Smooth muscle cell (in vitro differentiated cells): ENCODE results near the gene FBLIM1. TPM values are rescaled to one million over a fixed set of nuclear protein-coding genes. Genes with fewer than 3 reads are reported as not detected.

ENCODE experiments used
- DNase-seq: peaks from one replicate; lab custom pipeline; 2025; ENCODE audit not compliant: unreplicated experiment; lab: John Stamatoyannopoulos, UW
- H2AFZ ChIP-seq: fragments of 200-600 bp; sonication (generic); 2 replicates; pipeline ENCODE4 v1.6.0; 2016; ENCODE audit warnings: antibody characterized with exemption, low read depth, mild to moderate bottlenecking
- H3F3A ChIP-seq: fragments of 200-600 bp; sonication (generic); 2 replicates; pipeline ENCODE4 v1.6.0; 2017; ENCODE audit warnings: antibody characterized with exemption, low read depth
- H3K27ac ChIP-seq: fragments of 200-600 bp; sonication (generic); 2 replicates; pipeline ENCODE4 v1.5.1; 2016; ENCODE audit warnings: low read depth, mild to moderate bottlenecking
- H3K27me3 ChIP-seq: fragments of 200-600 bp; sonication (generic); 2 replicates; pipeline ENCODE4 v1.6.1; 2016; ENCODE audit warnings: low read depth, mild to moderate bottlenecking
- H3K36me3 ChIP-seq: fragments of 200-600 bp; sonication (generic); 2 replicates; pipeline ENCODE4 v1.5.1; 2016; ENCODE audit warnings: low read depth
- H3K4me1 ChIP-seq: fragments of 200-600 bp; sonication (generic); 2 replicates; pipeline ENCODE4 v1.5.1; 2016; ENCODE audit warnings: low read depth
- H3K4me2 ChIP-seq: fragments of 200-600 bp; sonication (generic); 2 replicates; pipeline ENCODE4 v1.6.0; 2016; ENCODE audit warnings: mild to moderate bottlenecking
- H3K4me3 ChIP-seq: fragments of 200-600 bp; sonication (generic); 2 replicates; pipeline ENCODE4 v1.5.1; 2016; ENCODE audit warnings: mild to moderate bottlenecking
- H3K79me2 ChIP-seq: fragments of 200-600 bp; sonication (generic); 2 replicates; pipeline ENCODE4 v1.6.0; 2016; ENCODE audit warnings: low read depth, mild to moderate bottlenecking
- H3K9ac ChIP-seq: fragments of 200-600 bp; sonication (generic); 2 replicates; pipeline ENCODE4 v1.6.0; 2016; ENCODE audit warnings: low read depth
- H3K9me3 ChIP-seq: fragments of 200-600 bp; sonication (generic); replicated peaks from 2 replicates; pipeline ENCODE4 v1.5.1; 2016; ENCODE audit warnings: low read depth
- H4K20me1 ChIP-seq: fragments of 200-600 bp; sonication (generic); 2 replicates; pipeline ENCODE4 v1.6.0; 2016; ENCODE audit warnings: low read depth
- CTCF ChIP-seq: fragments of 200-600 bp; sonication (generic); IDR thresholded peaks from 2 replicates; pipeline ENCODE4 v1.5.1; 2017; ENCODE audit warnings: borderline replicate concordance, mild to moderate bottlenecking, antibody characterized with exemption; ENCODE audit not compliant: insufficient read depth, poor library complexity, severe bottlenecking
- WGBS: methylation state at CpG from one replicate; pipeline ENCODE4 v1.1.7; 2016; ENCODE audit warnings: low lambda C conversion rate; 5-methylcytosine and 5-hydroxymethylcytosine counted together
- polyA plus RNA-seq: library from polyadenylated mRNA; unstranded; fragments of >200 nt; fragmentation: Nextera tagmentation; extraction: Ambion mirVana; gene quantifications from 2 replicates; pipeline ENCODE4 v1.2.1, GENCODE V29; 2016
- total RNA-seq: library from RNA; depleted of rRNA; stranded (reverse); fragments of >200 nt; gene quantifications from 2 replicates; pipeline ENCODE4 v1.2.3, GENCODE V29; 2014

The FBLIM1 gene
- total and polyA plus RNA-seq, 2 experiments from 2014 or later: 36.7 to 50.8 TPM

GRCh38 chr1:15751717-15752116 is 6.9 kb upstream of the FBLIM1 start:
- TF ChIP-seq CTCF: no peak
- Histone ChIP-seq H3K27ac (no peak overlapping the region), H3K9me3 (no peaks in the 10 kb centered on the region), H3F3A (no peaks in the 10 kb centered on the region), H3K4me2 (no peak overlapping the region), H3K27me3 (no peaks in the 10 kb centered on the region), H4K20me1 (no peaks in the 10 kb centered on the region), H3K79me2 (no peaks in the 10 kb centered on the region), H3K9ac (no peak overlapping the region), H3K4me3 (no peak overlapping the region), H3K36me3 (no peaks in the 10 kb centered on the region), H3K4me1 (peaks cover 4% of the 10 kb centered on the region), H2AFZ (no peak overlapping the region)
- no peak for DNase-seq
- 88% methylated on average over 10 of the region's 10 CpGs for WGBS

GRCh38 chr1:15753776-15754175 is 4.8 kb upstream of the FBLIM1 start:
- H4K20me1 ChIP-seq: no peaks in the 10 kb centered on the region
- no peaks in the 10 kb centered on the region for H3K9me3 ChIP-seq
- H3K27ac ChIP-seq: no peak overlapping the region
- no peak for TF ChIP-seq CTCF
- 51% methylated on average over 10 of the region's 10 CpGs for WGBS
- peaks cover 7% of the 10 kb centered on the region for H3F3A ChIP-seq
- no peaks in the 10 kb centered on the region for H3K27me3 ChIP-seq
- H3K4me3 ChIP-seq: no peak overlapping the region
- peaks cover 1% of the 10 kb centered on the region for H3K79me2 ChIP-seq
- H3K4me2 ChIP-seq: no peak overlapping the region
- H3K36me3 ChIP-seq: no peaks in the 10 kb centered on the region
- H3K9ac ChIP-seq: no peak overlapping the region
- no peak overlapping the region for H2AFZ ChIP-seq
- DNase-seq: no peak
- peaks cover 15% of the 10 kb centered on the region for H3K4me1 ChIP-seq

- Histone ChIP-seq H3K36me3 (no peaks in the 10 kb centered on the region), H3K27me3 (no peaks in the 10 kb centered on the region)
- 97% methylated on average over 2 of the region's 2 CpGs for WGBS
These were observed 3.5 kb upstream of the FBLIM1 start for GRCh38 chr1:15755021-15755645.

More at GRCh38 chr1:15755021-15755645, 3.5 kb upstream of the FBLIM1 start:
- peaks cover 23% of the 10 kb centered on the region for H3K4me1 ChIP-seq
- no peak for DNase-seq
- no peak for TF ChIP-seq CTCF
- H3K9me3 ChIP-seq: no peaks in the 10 kb centered on the region
- no peaks in the 10 kb centered on the region for H4K20me1 ChIP-seq
- peaks cover 15% of the 10 kb centered on the region for H3K79me2 ChIP-seq
- H3K27ac ChIP-seq: no peak overlapping the region
- H3K9ac ChIP-seq: no peak overlapping the region
- no peak overlapping the region for H3K4me3 ChIP-seq
- no peak overlapping the region for H3K4me2 ChIP-seq
- peaks cover 7% of the 10 kb centered on the region for H3F3A ChIP-seq
- H2AFZ ChIP-seq: no peak overlapping the region
